ENCODE results near the gene ABCD1.
"Not testable (repeated sequence)": the region's sequence is repeated elsewhere in the genome, so short reads cannot be mapped to it uniquely, and the experiment has no call there.

ABCD1 gene

GRCh38 chrX:153709726-153710674 is 14.7 kb upstream of the ABCD1 start:
- no peak for DNase-seq (ENCODE audit: low spot score)

DNA sequence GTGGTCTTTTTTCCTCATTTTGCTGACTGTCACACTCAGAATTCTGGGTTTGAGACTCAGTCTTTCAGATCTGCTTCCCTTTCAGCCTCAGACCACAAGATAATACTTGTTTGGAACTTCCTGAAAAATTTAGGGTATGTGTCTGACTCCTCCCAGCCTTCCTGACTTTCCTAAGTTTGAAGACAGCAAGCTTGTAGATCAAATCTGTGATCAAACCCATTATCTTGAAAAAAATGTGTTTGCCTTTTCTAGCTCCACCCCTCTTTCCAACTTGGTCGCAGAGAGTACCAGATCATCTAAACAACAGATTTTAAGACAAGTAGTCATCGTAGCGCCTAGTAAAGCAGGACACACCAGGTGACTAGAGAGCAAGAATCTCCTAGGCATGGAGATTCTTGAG is 10.4 kb upstream of the ABCD1 start:
- DNase-seq (ENCODE audit: low spot score), result no peak

- no peak for DNase-seq (ENCODE audit: low spot score)
These were observed 7.2 kb upstream of the ABCD1 start for GRCh38 chrX:153717445-153717844.

DNA sequence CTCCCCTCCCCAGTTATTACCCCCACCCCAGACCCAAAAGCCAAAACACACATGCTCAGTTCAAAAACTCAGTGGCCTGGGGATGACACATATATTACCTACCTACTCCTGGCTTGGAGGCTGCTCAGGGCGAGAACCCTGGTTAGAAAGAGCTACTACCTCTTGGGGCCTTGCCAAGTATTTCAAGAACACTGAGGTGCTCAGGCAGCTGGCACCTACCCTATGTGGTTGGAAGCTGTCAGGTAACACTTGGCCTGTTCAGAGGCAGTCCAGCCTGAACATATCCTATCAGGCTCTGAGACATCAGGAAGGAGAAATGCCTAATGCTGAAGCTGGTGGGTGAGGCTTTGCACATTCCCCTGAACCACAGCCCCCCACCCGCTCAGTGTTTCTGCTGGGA is 5.4 kb upstream of the ABCD1 start:
- no peak for DNase-seq (ENCODE audit: low spot score)

- DNase-seq (ENCODE audit: low spot score), result no peak
These were observed 5.0 kb upstream of the ABCD1 start for GRCh38 chrX:153719701-153720100.

DNA sequence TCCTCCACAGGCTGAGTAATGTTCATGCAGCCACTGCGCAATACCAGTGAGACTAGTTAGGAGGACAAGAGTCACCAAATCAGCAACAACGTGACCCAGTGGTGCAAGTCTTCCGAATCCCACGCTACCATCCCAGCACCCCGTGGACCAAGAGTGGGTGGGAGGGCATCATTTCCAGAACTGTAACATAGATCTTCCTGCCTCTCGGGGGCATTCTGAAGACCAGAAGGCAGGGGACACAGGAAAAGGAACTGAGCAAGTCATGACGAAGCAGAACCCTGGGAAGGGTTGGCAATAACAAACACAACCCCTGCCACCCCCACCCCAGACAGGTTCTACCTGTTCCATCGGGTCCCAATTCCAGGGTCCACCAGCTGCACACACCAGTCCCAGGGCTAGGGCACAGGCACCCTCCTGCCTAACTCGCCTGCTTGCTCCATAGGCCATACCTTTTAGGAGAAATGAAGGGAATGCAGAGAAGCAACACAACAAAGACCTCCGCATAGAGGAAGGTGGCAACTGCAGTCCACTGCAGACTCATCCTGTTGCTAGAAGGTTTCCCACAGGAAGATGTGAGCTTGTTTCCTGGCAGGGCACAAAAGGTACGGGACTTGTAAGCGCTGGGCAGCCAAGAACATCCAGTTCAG is 1.8 kb upstream of the ABCD1 start:
- DNase-seq (ENCODE audit: low spot score), result no peak

GRCh38 chrX:153723351-153724251 is 1.1 kb upstream of the ABCD1 start:
- peak; percentile 42 for DNase-seq (ENCODE audit: low spot score)

DNA sequence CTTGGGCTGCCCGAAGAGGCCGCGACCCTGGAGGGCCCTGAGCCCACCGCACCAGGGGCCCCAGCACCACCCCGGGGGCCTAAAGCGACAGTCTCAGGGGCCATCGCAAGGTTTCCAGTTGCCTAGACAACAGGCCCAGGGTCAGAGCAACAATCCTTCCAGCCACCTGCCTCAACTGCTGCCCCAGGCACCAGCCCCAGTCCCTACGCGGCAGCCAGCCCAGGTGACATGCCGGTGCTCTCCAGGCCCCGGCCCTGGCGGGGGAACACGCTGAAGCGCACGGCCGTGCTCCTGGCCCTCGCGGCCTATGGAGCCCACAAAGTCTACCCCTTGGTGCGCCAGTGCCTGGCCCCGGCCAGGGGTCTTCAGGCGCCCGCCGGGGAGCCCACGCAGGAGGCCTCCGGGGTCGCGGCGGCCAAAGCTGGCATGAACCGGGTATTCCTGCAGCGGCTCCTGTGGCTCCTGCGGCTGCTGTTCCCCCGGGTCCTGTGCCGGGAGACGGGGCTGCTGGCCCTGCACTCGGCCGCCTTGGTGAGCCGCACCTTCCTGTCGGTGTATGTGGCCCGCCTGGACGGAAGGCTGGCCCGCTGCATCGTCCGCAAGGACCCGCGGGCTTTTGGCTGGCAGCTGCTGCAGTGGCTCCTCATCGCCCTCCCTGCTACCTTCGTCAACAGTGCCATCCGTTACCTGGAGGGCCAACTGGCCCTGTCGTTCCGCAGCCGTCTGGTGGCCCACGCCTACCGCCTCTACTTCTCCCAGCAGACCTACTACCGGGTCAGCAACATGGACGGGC is 579 bp downstream of the ABCD1 start:
- no peak for DNase-seq (ENCODE audit: low spot score)

DNA sequence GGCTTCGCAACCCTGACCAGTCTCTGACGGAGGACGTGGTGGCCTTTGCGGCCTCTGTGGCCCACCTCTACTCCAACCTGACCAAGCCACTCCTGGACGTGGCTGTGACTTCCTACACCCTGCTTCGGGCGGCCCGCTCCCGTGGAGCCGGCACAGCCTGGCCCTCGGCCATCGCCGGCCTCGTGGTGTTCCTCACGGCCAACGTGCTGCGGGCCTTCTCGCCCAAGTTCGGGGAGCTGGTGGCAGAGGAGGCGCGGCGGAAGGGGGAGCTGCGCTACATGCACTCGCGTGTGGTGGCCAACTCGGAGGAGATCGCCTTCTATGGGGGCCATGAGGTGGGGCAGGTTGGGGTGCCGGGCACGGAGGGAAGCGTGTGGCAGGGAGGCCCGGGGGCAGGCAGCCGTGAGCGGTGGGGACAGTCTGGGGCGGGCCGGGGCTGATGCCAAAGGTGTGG is 1.2 kb downstream of the ABCD1 start:
- DNase-seq (ENCODE audit: low spot score), result no peak

- peak; percentile 50 for DNase-seq (ENCODE audit: low spot score)
These were observed 1.8 kb downstream of the ABCD1 start for GRCh38 chrX:153726286-153727122.

GRCh38 chrX:153727123-153727931 is 2.7 kb downstream of the ABCD1 start:
- peak; percentile 19 for DNase-seq (ENCODE audit: low spot score)

GRCh38 chrX:153728095-153728494 is 3.4 kb downstream of the ABCD1 start:
- no peak for DNase-seq (ENCODE audit: low spot score)

DNA sequence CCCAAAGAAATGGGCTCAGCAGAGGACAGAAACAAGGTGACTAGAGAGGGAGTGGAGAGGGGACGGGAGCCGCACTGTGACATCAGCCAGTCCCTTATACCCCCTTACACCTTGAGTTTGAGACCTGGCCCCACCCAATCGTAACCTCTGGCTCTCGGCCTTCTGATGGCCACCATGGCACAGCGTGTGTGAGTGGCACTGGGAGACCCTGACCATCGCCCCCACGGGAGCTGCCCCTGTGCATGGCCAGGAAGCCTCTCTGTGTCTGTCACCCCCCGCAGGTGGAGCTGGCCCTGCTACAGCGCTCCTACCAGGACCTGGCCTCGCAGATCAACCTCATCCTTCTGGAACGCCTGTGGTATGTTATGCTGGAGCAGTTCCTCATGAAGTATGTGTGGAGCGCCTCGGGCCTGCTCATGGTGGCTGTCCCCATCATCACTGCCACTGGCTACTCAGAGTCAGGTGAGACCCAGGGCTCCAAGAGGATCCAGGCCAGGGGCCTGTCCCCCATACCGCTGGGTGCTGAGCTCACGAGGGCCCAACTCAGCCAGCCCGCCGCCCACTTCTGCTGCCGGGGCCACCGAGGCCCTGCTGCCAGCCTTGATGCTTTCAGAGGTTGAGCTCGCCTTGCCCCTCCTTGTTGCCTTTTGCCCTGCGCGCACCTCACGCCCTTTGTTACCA is 4.4 kb downstream of the ABCD1 start:
- DNase-seq (ENCODE audit: low spot score), result no peak

DNA sequence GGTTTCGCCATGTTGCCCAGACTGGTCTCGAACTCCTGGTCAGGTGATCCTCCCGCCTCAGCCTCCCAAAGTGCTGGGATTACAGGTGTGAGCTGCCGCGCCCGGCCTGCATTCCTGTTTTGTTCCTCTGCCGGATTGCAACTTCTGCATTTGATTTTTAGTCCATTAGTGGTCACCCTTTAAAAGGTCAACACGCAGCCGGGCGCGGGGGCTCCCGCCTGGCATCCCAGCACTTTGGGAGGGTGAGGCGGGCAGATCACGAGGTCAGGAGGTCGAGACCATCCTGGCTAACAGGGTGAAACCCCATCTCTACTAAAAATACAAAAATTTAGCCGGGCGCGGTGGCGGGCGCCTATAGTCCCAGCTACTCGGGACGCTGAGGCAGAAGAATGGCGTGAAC is 5.5 kb downstream of the ABCD1 start:
- not testable (repeated sequence) for DNase-seq (ENCODE audit: low spot score)

DNA sequence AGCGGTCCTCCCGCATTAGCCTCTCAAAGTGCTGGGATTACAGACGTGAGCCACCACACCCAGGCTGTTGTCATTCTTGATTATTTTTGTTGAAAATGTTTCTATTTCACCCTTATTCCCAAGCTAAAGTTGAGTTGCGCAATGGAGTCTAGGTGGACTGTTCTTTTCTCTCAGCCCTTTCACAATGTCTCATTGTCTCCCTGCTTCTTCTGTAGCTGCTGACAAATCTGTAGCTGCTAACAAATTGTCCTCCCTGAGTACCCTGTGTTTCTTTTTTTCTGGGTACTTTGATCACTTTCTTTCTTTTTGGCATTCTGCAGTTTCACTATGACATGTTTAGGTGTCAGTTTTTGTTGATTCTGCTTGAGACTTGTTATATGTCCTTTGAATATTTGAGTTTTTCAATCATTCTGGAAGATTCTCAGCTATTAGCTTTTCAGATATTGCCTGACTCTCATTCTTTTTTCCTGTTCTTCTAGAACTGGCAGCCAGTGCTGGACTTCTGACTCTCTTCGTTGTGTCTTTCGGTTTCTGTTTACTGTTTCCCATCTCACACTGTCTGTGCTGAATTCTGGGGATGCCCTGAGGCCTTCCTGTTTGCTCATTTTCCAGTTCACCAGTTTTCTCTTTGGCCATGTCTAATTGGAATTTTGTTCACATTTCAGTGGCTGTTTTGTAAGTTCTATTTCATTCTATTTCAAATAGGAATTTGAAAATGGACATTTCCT is 6.6 kb downstream of the ABCD1 start:
- no peak for DNase-seq (ENCODE audit: low spot score)

- no peak for DNase-seq (ENCODE audit: low spot score)
These were observed 7.2 kb downstream of the ABCD1 start for GRCh38 chrX:153731845-153732215.

DNA sequence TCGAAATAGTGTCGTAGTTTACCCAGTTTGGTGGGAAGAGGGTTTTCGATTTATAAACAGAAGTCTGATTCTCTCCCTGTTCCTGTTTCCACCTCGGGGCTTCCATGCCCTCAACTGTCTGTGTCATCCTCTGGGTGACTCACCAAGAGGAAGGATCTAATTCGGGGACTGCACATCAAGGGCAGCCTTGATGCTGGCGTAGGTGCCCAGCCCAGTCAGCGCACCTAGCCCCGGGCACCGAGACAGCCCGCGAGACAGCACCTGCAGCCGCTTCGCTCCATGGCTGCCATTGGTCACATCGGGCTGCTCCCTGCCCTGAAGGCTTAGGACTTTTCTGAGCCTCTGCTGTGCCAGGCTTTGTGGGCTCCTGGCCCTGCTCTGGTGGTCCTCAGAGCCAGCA is 7.7 kb downstream of the ABCD1 start:
- no peak for DNase-seq (ENCODE audit: low spot score)

- DNase-seq (ENCODE audit: low spot score), result no peak
These were observed 9.1 kb downstream of the ABCD1 start for GRCh38 chrX:153733651-153734240.

All from AG20443 (cell line).